Measurements from ENCODE around the gene MYCBP2.
"Not testable (repeated sequence)": the region's sequence is repeated elsewhere in the genome, so short reads cannot be mapped to it uniquely, and the experiment has no call there.

The MYCBP2 gene

DNA sequence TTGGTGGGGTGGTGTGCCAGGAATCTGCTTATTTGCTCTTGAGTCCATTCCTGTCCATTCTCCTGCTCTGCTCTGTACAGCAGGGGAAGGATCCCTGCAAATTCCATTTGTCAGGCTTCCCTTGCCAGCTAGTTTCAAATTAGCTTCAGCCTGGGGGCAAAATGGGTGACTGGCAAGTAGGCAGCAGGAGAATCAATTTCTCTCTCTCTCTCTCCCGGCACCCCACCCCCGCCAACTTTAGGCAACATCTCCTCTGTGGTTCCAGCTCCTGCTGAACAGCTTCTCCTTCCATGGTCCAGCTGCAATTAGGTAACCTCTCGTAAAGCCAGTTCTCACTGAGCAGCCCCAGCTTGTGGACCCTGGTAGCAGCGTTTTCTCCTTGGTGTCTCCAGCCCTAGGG, 6.7 kb upstream of the MYCBP2 start:
- DNase-seq = no peak

GRCh38 chr13:77331421-77331820, 4.5 kb upstream of the MYCBP2 start:
- no peak for DNase-seq

GRCh38 chr13:77329911-77330584, 3.2 kb upstream of the MYCBP2 start:
- no peak for DNase-seq

- peak; percentile 82 for DNase-seq
Observed at GRCh38 chr13:77329133-77329910, 2.4 kb upstream of the MYCBP2 start.

GRCh38 chr13:77328819-77329132, 1.9 kb upstream of the MYCBP2 start:
- DNase-seq = no peak

GRCh38 chr13:77325371-77325980, 1.4 kb downstream of the MYCBP2 start:
- no peak for DNase-seq

DNA sequence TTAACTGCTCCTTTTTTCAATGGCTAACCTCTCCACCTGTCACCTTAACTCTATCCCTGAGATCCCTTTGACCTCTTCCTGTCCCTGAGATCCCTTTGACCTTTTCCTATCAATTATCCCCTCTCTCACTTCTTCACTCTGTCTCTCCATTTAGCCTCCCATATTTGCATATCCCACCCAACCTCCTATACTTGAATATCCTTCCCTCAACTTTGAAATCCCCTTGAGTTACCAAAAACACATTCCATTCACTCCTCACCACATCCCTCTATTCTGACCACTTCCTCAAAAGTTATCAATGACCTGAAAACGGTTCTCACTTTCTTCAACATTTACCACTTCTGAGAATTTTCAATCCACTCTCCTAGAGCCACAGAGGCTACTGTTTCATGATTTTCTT, 3.0 kb downstream of the MYCBP2 start:
- no peak for DNase-seq

DNA sequence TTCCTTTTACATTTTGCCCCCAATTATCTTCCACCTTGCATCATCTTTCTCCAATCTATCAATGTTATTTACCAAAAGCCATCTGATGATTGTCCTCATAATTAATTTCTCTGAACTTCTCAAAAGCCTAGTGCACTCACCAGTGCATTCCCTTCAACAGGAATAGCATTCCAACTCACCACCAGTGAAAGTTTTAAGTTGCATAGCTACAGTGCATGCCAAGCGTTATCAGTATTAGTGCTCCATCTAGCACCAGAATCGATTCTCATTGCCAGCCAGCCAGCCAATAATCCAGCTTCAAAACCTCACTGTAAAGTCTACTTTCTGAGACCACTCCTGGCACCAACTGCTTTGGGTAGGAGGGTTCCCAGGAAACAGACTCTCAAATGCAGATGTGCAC, 7.4 kb downstream of the MYCBP2 start:
- DNase-seq = no peak

DNA sequence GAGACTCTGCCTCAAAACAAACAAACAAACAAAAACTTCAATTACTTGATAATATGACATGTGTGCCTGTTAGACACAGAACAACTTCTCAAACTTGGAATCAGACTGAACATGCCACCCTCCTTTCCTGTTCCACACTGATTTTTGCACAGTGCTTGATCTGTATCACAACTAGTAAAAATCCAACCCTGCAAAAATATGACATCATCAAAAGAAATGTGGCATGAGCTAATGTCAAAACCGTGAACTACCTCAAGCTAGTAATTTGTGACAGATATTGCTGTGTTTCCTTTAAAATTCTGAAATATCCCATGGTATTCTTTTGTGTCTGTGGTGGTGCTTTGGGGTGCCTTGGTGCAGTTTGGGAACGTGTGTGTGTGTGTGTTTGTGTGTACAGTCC, 8.2 kb downstream of the MYCBP2 start:
- DNase-seq = no peak

DNA sequence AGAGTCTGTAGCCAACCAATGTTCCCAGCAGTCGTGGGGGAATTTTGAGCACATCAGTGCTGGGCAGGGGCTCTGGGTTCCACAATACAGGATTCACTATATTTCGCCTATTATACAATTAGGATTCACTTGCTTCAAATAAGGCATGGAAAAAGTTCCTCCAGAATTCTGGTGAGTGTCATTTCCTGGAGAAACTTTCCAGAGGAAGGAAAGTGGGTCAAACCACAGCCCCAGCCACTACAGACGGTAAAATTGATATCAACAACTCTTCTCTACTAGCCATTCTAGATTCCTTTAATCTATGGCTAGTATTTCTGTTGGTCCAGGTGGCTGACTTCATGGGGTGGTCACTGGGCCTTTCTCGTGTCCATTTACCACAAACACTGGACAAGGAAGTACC, 10.5 kb downstream of the MYCBP2 start:
- no peak for DNase-seq

- DNase-seq = not testable (repeated sequence)
Observed at GRCh38 chr13:77315509-77315908, 11.4 kb downstream of the MYCBP2 start.

DNA sequence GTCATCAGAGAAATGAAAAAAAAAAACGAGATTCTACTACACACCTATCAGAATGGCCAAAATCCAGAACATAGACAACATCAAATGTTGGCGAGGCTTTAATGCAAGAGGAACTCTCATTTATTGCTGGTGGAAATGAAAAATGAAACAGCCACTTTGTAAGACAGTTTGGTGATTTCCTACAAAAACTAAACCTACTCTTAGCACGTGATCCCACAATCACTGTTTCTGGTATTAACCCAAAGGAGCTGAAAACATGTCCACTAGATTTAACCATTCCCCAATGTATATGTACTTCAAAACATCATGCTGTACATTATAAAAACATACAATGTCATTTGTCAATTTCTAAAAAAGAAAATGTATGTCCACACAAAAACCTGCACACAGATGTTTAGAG, 13.0 kb downstream of the MYCBP2 start:
- no peak for DNase-seq

DNA sequence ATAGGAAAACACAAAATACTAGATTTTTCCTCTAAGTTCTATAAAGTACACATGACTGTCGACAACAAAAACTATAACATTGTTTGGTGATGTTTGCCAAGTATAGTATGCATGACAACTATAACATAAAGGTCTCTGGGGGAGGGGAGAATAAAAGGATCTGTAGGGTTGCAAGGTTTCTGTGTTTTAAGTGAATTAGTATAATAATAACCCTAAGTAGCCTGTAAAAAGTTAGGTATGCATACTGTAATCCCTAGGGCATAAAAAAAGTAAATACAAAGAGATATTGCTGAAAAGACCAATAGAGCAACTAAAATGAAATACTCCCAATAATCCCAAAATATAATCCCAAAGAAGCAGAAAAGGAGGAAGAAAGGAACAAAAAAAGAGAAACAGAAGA, 14.6 kb downstream of the MYCBP2 start:
- DNase-seq = no peak

GRCh38 chr13:77310579-77311279, 16.2 kb downstream of the MYCBP2 start:
- no peak for DNase-seq

DNA sequence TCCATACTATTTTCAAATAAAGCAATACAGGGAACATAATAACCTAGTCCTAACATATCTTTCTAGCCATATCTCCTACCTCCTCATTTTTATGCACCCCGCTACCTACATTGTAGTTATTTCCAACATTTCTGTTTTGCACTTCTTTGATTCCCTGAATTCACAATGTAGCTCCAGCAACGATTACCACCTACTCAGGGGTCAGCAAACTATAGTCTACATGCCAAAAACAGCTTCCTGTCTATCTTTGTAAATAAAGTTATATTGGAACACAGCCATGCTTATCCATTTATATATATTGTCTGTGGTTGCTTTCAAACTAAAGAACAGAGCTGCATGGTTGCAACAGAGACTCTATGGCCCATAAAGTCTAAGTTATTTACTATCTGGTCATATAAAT, 16.7 kb downstream of the MYCBP2 start:
- DNase-seq = no peak

DNA sequence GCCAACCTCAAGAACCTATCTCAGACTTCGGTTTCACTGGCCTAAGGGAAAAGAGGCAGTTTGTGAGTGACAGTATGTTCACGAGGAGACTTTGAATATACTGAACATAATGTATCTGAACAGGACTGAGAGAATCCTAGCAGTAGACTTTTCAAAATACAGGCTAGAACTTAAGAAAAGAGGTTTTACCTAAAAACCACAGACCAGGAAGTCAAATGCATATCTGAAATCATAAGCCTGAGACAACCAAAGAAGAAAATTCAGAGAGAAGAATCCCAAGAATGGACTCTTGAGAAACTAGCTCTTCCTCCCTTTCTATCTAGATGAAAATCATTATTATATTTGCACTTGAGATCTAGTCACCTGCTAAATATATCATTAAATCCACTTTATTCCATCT, 17.6 kb downstream of the MYCBP2 start:
- DNase-seq = no peak

GRCh38 chr13:77306458-77306857, 20.4 kb downstream of the MYCBP2 start:
- DNase-seq = no peak

DNA sequence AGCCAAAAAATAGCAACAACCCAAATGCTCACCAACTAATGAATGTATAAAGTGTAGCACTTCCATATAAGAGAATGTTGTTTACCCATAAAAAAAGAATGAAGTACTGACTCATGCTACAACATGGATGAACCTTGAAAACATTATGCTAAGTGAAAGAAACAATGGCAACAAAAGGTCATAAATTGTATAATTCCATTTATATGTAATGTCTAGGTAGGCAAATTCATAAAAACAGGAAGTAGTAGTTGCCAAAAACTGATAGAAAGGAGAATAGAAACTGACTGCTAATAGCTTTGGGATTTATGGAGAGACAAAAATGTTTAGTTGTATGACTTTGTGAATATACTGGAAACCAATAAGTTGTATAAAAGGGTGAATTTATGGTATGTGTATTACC, 21.6 kb downstream of the MYCBP2 start:
- no peak for DNase-seq

GRCh38 chr13:77300176-77301037, 26.5 kb downstream of the MYCBP2 start:
- no peak for DNase-seq

- DNase-seq = no peak
Observed at GRCh38 chr13:77299587-77299986, 27.3 kb downstream of the MYCBP2 start.

DNA sequence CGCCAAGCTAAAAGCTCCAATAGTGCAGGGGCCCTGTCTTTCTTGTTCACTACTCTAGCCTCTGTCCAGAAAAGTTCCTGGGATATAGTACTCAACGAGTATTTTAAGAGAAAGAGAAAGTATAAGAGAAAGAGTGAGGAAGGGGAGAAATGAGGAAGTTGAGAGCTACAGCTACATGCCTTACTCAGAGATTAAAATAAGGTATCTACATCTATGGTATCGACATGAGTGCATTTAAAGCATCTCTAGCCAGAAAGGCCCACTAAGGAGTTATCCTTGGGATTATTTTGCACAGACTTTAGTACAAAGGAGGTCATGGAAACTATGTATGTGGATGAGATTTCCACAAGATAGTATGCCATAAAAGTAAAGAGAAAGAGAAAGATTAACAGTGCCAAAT, 28.5 kb downstream of the MYCBP2 start:
- no peak for DNase-seq

- DNase-seq = no peak
Observed at GRCh38 chr13:77291774-77292173, 35.1 kb downstream of the MYCBP2 start.

DNA sequence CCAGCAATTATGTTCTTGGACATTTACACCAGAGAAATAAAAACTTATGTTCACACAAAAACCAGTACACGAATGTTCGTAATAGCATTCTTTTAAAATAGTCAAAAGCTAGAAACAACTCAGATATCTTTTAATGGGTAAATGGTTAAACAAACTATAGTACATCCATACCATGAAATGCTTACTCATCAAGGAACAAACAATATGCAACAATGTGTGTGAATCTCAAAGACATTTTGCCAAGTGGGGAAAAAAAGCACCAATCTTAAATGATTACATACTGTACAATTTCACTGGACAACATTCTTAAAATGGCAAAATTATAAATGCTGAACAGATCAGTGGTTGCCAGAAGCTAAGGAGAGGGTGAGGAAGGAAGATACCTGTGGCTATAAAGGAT, 36.6 kb downstream of the MYCBP2 start:
- no peak for DNase-seq
